Panc1 (cell line): ENCODE measurements around the gene B3GNT3.

Experiments used
- TCF7L2 ChIP-seq: IDR thresholded peaks from 2 replicates; pipeline ENCODE4 v1.6.1; 2011; ENCODE audit warnings: mild to moderate bottlenecking, low read depth, low read length, inconsistent platforms
- TF ChIP-seq, protein P1 (sequence below): fragments of 450-650 bp; IDR thresholded peaks from 2 replicates; pipeline ENCODE4 v1.5.1; 2017; ENCODE audit warnings: mild to moderate bottlenecking

DNA sequence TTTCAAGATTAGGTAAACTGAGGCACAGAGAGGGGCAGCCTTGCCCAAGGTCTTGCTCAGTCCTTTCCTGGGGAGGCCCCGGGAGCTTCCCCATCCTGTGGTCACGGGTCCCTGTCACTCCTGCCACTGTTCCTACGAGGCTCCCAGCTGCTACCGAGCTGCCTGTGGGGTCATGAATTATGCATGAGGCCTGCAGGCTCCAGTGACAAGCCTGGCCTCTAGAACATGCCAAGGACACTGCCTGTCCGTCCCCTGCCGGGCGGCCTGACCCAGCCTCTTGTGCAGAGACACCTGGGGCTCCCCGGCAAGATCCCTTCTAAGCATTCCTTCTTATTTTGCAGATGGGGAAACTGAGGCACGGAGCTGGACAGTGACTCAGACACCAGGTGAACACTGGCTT lies 41.0 kb upstream of the B3GNT3 start:
- TF ChIP-seq, protein P1, sequence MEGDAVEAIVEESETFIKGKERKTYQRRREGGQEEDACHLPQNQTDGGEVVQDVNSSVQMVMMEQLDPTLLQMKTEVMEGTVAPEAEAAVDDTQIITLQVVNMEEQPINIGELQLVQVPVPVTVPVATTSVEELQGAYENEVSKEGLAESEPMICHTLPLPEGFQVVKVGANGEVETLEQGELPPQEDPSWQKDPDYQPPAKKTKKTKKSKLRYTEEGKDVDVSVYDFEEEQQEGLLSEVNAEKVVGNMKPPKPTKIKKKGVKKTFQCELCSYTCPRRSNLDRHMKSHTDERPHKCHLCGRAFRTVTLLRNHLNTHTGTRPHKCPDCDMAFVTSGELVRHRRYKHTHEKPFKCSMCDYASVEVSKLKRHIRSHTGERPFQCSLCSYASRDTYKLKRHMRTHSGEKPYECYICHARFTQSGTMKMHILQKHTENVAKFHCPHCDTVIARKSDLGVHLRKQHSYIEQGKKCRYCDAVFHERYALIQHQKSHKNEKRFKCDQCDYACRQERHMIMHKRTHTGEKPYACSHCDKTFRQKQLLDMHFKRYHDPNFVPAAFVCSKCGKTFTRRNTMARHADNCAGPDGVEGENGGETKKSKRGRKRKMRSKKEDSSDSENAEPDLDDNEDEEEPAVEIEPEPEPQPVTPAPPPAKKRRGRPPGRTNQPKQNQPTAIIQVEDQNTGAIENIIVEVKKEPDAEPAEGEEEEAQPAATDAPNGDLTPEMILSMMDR, result no peak
- no peak for TF ChIP-seq TCF7L2
